GM06990 (cell line): Measurements from ENCODE around the gene WRAP73.

Experiments used
- DNase-seq: peaks from one replicate; pipeline ENCODE4 v3.0.0-alpha.2; 2011; ENCODE audit not compliant: insufficient read length; ENCODE audit errors: extremely low read depth
- H3K27me3 ChIP-seq: replicated peaks from 2 replicates; pipeline ENCODE4 v1.6.0; 2011; ENCODE audit warnings: low read length; ENCODE audit not compliant: control insufficient read depth, insufficient read depth
- H3K36me3 ChIP-seq: 2 replicates; pipeline ENCODE4 v1.5.1; 2011; ENCODE audit warnings: low read length; ENCODE audit not compliant: control insufficient read depth, insufficient read depth
- H3K4me3 ChIP-seq: replicated peaks from 2 replicates; pipeline ENCODE4 v1.5.1; 2011; ENCODE audit warnings: low read depth, mild to moderate bottlenecking, control low read depth, low read length
- CTCF ChIP-seq: IDR thresholded peaks from 2 replicates; pipeline ENCODE4 v1.5.1; 2011; ENCODE audit warnings: low read length, control low read depth, mild to moderate bottlenecking, inconsistent platforms; ENCODE audit not compliant: insufficient read depth, poor library complexity, severe bottlenecking

The WRAP73 gene

GRCh38 chr1:3593334-3593733 lies 56.6 kb downstream of the WRAP73 start:
- no peaks in the 10 kb centered on the region; the same call in 1 of the 2 replicates for H3K27me3 ChIP-seq
- no peak for DNase-seq

GRCh38 chr1:3590951-3591865 lies 58.7 kb downstream of the WRAP73 start:
- no peak overlapping the region for H3K4me3 ChIP-seq
- DNase-seq: no peak
- no peaks in the 10 kb centered on the region; the same call in 1 of the 2 replicates for H3K27me3 ChIP-seq
- H3K36me3 ChIP-seq: no peaks in the 10 kb centered on the region
- peak; percentile 15 for TF ChIP-seq CTCF

More at GRCh38 chr1:3593334-3593733, 56.6 kb downstream of the WRAP73 start:
- Histone ChIP-seq H3K36me3 (no peaks in the 10 kb centered on the region), H3K4me3 (no peak overlapping the region)
- TF ChIP-seq CTCF: no peak

GRCh38 chr1:3590139-3590763 lies 59.7 kb downstream of the WRAP73 start:
- Histone ChIP-seq H3K27me3 (no peaks in the 10 kb centered on the region; the same call in 1 of the 2 replicates), H3K36me3 (no peaks in the 10 kb centered on the region), H3K4me3 (no peak overlapping the region)
- no peak for DNase-seq
- TF ChIP-seq CTCF: no peak

GRCh38 chr1:3588395-3588794 lies 61.5 kb downstream of the WRAP73 start:
- Histone ChIP-seq H3K27me3 (no peaks in the 10 kb centered on the region; the same call in 1 of the 2 replicates), H3K4me3 (no peak overlapping the region), H3K36me3 (no peaks in the 10 kb centered on the region)
- DNase-seq: no peak
- no peak for TF ChIP-seq CTCF

GRCh38 chr1:3586986-3587759 lies 62.7 kb downstream of the WRAP73 start:
- Histone ChIP-seq H3K4me3 (no peak overlapping the region), H3K36me3 (no peaks in the 10 kb centered on the region), H3K27me3 (no peaks in the 10 kb centered on the region; the same call in 1 of the 2 replicates)
- no peak for DNase-seq
- TF ChIP-seq CTCF: no peak
